ENCODE measurements around the gene GSDME.

DNA sequence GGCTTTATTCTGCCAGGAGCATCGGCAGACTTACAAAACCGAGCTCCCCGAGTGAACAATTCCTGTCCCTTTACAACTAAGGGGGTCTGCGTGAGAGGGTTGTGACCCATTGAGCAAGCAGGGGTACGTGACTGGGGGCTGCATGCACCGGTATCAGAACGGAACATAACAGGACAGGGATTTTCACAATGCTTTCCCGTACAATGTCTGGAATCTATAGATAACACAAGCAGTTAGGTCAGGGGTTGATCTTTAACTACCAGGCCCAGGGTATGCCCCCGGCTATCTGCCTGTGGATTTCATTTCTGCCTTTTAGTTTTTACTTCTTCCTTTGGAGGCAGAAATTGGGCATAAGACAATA lies 38.1 kb upstream of the GSDME start:
- TF ChIP-seq ZNF274 (IDR thresholded peaks at IDR 0.05; ENCODE audit: low read depth, low read length) (no peak), YY1 (IDR thresholded peaks at IDR 0.05; ENCODE audit: insufficient read depth, insufficient read length) (no peak), SUZ12 (IDR thresholded peaks at IDR 0.05; ENCODE audit: extremely low read depth, insufficient read depth, insufficient read length) (no peak)
